GM21723 (cell line): Measurements from ENCODE around the gene C19orf73.
A peak's percentile ranks its signal among the peaks of the same experiment; 100 is the strongest.
"Not testable (repeated sequence)": the region's sequence is repeated elsewhere in the genome, so short reads cannot be mapped to it uniquely, and the experiment has no call there.

Experiments
- ATAC-seq: cut with Tn5 transposase; IDR thresholded peaks from one replicate; pipeline ENCODE4 v1.9.1; 2021; ENCODE audit warnings: mild to moderate bottlenecking, moderate library complexity; ENCODE audit not compliant: unreplicated experiment

C19orf73 gene

GRCh38 chr19:49148784-49149651, 30.1 kb upstream of the C19orf73 start:
- no peak for ATAC-seq

- no peak for ATAC-seq
Measured at GRCh38 chr19:49148044-49148682, 29.2 kb upstream of the C19orf73 start.

- not testable (repeated sequence) for ATAC-seq
Measured at GRCh38 chr19:49146408-49146770, 27.4 kb upstream of the C19orf73 start.

GRCh38 chr19:49145573-49146407, 26.8 kb upstream of the C19orf73 start:
- ATAC-seq = no peak

- ATAC-seq = peak; percentile 68
Measured at GRCh38 chr19:49142866-49143335, 24.0 kb upstream of the C19orf73 start.

GRCh38 chr19:49141352-49141751, 22.4 kb upstream of the C19orf73 start:
- no peak for ATAC-seq

- ATAC-seq = no peak
Measured at GRCh38 chr19:49140951-49141350, 22.0 kb upstream of the C19orf73 start.

DNA sequence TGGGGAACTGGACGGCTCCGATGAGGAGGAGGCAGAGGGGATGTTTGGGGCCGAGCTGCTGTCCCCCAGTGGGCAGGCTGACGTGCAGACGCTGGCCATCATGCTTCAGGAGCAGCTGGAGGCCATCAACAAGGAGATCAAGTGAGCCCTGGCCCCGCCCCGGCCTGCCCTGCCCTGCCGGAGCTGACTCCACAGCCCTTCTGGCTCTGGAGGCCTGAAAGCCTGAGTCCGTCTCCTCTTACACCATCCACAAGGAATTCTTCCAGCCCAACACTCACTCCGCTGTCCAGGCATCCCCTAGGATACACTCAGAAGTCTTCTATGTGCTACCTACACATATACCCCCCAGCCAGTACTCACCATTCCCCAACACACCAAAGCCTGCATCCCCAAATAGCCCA, 17.8 kb upstream of the C19orf73 start:
- no peak for ATAC-seq

- no peak for ATAC-seq
Measured at GRCh38 chr19:49135686-49136085, 16.7 kb upstream of the C19orf73 start.

DNA sequence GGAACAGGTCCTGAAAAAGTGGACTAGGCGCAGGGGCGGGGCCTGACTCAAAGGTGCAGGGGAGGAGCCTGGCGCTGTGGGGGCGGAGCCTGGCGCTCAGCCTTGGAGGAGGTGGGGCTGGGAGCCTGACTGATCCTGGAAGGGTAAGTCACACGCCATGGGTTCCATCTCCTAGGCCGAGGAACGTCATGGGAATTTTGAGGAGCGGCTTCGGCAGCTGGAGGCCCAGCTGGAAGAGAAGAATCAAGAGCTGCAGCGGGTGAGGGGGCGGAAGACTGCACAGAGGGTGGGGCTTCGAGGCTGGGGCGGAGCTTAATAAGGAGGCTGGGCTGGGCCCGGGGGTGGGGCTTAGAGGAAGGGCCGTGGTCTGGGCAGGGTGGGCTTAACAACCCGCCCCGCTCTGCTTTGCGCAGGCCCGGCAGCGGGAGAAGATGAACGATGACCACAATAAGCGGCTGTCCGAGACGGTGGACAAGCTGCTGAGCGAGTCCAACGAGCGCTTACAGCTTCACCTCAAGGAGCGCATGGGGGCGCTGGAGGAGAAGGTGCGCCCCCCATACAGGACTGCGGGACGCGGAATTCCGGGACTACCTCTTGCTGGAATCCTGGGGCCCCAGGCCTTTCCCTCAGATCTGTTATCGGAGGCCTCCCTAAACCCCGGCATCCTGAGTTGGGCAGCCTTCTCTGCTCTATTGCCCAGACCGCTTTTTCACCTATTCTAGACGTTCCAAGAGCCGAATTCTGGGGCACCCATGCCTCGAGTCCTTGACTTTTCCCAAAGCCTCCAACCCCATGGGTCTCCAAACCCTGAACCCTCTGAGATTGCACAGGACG, 14.9 kb upstream of the C19orf73 start:
- ATAC-seq = no peak

DNA sequence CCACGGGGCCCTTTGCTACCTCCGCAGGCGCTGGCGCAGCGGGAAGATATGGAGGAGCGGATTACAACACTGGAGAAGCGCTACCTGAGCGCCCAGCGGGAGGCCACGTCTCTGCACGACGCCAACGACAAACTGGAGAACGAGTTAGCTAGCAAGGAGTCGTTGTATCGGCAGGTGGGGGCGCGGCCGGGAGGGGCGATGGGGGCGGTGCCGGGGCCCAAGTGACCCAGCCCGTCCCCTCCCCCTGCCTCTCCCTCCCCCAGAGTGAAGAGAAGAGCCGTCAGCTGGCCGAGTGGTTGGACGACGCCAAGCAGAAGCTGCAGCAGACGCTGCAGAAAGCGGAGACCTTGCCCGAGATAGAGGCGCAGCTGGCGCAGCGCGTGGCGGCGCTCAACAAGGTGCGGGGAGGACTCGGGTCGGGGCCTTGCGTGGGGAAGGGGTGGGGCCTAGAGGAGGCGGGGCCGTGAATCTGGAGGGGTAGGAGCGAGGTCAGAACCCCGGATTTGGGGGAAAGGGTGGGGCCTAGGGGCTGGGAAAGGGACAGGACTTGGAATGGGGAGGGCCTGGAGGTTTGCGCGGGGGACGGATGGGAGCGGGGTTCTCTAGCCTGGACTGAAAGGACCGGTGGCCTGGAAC, 14.1 kb upstream of the C19orf73 start:
- no peak for ATAC-seq

DNA sequence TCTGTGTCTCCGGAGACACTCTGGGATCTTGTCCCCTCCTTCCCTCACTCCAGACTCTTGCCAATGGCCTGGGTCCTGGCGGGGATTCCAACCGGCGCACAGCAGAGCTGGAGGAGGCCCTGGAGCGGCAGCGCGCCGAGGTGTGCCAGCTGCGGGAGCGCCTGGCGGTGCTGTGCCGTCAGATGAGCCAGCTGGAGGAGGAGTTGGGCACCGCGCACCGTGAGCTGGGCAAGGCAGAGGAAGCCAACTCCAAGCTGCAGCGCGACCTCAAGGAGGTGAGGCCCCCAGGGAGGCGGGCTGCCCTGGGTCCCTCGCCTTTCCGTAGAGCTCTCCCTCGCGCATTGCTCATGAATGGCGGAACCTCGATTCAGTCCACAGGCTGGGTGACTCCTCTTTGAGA, 11.4 kb upstream of the C19orf73 start:
- ATAC-seq = no peak

DNA sequence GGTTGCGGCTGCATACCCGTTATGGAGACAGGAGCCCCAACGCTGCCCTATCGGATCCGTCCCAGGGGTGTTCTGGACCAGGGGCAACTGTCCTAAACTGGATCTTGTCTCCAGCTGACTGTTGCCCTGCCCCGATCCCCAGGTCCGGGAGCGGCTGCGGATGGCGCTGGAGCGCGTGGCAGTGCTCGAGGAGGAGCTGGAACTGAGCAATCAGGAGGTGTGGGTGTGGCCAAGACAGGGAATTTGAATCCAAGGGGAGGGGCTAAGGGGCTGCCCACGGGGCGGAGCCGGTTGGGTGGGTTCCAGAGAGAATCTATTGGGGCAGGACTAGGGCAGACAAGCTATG, 10.3 kb upstream of the C19orf73 start:
- ATAC-seq = no peak

GRCh38 chr19:49128545-49129237, 9.7 kb upstream of the C19orf73 start:
- no peak for ATAC-seq

DNA sequence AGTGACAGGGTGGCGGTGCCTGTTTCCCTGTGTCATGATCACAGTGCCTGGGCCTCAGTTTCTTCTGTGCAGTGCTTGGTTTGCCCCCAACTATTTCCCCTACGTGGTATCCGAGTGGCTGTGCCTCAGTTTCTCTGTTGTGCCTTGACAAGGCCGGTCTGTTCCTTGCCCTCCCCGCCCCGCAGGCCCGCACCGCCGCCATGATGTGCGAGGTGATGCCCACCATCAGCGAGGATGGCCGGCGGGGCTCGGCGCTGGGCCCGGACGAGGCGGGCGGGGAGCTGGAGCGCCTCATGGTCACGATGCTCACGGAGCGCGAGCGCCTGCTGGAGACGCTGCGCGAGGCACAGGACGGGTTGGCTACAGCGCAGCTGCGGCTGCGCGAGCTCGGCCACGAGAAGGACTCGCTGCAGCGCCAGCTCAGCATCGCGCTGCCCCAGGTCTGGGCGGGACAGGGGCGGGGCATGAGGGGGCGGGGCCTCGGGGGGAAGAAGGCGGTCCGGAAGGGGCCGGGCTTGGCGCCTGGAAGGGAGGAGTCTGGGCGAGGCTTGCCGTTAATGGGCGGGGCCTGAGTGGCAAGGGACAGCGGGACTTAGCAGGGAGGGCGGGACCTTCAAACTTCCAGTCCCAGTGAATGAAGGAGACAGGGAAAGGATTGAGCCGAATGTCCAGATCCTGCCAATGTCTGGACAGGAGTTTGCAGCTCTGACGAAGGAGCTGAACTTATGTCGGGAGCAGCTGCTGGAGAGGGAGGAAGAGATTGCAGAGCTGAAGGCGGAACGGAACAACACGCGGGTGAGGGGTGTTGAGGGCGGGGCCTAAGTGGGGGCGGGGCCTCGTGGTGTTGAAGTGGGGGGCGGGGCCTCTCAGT, 9.0 kb upstream of the C19orf73 start:
- ATAC-seq = peak; percentile 85

GRCh38 chr19:49127225-49127624, 8.3 kb upstream of the C19orf73 start:
- not testable (repeated sequence) for ATAC-seq

- ATAC-seq = no peak
Measured at GRCh38 chr19:49126575-49126974, 7.6 kb upstream of the C19orf73 start.

DNA sequence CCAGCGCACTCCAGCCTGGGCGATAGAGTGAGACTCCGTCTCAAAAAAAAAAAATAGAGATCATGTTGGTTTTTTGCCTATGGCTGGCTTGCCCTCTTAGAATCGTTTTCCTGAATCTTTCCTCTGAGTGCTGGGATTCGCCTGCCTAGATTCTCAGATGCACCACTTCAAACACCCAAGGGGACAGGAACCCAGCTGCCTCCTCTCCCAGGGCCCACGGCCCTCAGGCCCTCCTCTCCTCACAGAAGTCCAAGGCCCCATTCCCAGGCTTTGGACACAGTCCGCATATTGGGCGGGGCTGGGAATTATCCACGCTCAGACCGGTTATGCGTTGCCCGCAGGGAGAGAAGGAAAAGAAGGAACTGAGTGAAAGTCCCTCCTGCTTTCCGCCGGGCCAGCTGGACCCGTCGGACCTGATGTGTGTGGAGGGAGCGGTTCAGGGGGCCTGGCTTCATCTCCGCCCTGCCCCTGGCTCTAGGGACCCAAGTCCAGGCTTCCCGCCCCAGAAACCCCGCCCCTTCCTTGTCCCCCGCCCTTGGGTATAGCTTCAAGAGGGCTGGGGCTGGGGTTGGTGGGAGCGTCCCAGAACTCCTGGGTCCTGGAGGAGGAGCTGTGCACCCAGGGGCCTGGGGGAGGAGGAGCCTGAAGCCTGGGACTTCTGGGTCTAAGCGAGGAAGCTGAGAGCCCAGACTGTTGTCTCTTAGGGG, 6.2 kb upstream of the C19orf73 start:
- no peak for ATAC-seq
